ENCODE measurements around the gene SLC15A4.

DNA sequence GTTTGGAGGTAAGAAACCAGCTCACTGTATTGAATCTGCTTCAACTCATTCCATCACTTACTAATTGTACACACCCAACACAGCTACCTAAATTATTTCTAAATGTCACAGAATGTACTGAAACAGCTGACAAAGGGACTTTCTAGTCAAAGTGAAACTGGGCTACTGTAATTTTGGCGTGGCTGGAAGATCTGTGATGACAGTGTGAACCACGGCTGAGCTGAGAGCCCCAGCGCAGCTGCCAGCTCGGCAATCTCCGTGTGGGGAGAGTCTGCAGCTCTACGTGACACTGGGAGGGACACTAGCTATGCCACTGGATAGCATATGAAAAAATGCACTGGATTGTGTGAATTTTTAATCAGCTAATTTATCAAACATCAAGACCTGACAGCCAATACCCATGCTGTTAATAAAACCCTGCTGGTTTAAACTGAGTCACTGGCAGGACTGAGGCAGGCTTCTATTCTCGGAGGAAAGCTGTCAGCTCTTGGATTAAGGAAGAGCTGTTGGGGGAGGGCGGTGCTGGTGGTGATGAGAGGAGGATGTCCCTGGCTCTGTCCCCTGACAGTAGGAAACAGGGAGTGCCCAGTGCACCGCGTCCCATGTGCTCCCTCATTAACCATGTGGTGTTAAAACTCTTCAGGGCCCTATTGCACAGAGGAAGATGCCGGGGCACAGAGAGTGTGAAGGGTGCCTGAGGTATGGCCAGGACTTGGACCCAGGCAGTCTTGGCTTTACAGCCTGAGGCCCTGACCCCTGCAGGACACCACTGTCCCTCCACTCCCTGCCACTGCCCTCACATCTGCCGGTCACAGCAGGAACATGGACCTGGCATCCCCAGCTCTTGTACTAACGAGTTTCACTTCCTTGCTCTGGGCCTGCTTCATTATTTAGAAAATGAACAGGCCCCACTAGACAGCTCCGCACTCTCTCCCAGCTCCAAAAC, 13.3 kb downstream of the SLC15A4 start:
- TF ChIP-seq POLR2A (IDR thresholded peaks at IDR 0.05) (no peak), EP300 (IDR thresholded peaks at IDR 0.05) (no peak)
- TF ChIP-seq, protein P1, sequence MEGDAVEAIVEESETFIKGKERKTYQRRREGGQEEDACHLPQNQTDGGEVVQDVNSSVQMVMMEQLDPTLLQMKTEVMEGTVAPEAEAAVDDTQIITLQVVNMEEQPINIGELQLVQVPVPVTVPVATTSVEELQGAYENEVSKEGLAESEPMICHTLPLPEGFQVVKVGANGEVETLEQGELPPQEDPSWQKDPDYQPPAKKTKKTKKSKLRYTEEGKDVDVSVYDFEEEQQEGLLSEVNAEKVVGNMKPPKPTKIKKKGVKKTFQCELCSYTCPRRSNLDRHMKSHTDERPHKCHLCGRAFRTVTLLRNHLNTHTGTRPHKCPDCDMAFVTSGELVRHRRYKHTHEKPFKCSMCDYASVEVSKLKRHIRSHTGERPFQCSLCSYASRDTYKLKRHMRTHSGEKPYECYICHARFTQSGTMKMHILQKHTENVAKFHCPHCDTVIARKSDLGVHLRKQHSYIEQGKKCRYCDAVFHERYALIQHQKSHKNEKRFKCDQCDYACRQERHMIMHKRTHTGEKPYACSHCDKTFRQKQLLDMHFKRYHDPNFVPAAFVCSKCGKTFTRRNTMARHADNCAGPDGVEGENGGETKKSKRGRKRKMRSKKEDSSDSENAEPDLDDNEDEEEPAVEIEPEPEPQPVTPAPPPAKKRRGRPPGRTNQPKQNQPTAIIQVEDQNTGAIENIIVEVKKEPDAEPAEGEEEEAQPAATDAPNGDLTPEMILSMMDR (IDR thresholded peaks at IDR 0.05) = no peak

All from gastroesophageal sphincter (tissue), 3 donors.